Measurements from ENCODE around the gene WDR45B.
"Not testable (repeated sequence)": the region's sequence is repeated elsewhere in the genome, so short reads cannot be mapped to it uniquely, and the experiment has no call there.

WDR45B gene

DNA sequence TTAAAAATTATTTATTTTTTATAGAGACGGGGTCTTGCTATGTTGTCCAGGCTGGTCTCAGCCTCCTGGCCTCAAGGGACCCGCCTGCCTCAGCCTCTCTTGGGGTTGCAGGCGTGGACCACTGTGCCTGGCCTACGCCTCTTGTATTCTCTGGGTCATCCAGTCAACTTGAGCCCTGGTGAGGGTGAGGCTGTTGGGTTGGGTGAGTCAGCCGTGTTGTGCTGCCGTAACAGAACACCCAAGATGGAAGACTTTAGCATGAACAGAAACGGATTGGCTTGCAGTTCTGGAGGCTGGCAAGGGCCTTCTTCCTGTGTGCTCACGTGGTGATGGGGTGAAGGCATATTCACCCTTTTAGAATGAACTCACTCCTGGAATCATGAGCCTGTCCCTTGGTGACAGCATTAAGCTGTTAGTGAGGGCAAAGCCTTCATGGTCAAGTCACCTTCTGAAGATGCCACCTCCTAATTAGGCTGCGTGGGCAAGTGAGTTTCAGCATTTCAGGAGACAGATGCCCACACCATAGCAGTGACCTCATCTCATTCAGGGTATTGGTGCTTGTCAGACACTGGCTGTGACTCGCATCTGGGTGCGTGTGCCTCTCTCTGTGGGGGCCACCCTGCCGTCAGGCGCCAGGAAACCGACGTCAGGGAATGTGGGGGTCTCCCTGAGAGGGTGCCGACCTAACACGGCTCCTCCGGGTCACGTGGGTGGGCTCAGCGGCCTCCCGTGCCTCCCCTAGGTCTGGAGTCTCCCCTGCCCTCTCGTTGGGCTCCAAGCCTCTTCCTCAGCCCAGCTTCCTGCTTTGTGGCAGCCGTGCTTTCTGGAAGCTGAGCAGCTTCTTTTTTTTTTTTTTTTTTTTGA is 49.8 kb downstream of the WDR45B start:
- DNase-seq: no peak

DNA sequence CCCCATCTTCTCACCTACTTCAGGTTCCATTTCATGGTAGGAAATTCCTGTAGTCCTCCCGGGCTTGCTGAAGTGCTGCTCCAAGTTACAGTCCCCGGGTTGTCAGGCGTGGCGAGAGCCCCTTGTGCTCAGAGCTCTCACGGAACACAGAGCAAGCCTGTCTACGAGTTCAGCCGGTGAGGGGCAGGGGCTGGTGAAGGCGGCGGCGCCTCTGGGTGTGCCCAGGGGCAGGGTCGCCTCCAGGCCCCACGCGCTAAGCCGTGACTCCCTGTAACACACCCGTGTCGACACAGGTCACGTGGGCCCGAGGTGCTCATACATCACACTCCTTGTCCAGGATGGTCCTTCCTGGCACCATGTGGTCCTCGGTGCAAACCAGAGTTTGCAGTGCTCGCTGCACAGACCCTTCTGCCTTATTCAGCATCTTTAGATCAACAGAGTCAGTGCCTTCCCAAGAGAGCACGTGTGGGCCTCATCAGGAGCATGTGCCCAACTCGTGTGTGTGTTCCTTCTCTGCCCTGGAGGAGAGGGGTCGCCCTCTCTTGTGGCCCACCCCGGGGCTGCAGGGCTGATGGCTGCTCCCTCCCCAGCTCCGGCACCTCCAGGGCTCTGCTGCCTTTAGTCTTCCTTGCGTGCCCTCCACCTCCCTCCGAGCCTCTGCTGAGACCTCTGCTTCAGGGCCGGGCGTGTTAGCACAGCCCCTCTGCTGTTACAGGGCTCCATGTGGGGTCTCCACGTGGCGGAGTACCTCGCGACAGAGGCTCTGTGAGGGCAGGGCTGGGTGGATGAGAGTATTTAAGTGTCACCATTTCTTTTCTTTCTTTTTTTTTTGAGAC is 51.2 kb downstream of the WDR45B start:
- no peak for DNase-seq

DNA sequence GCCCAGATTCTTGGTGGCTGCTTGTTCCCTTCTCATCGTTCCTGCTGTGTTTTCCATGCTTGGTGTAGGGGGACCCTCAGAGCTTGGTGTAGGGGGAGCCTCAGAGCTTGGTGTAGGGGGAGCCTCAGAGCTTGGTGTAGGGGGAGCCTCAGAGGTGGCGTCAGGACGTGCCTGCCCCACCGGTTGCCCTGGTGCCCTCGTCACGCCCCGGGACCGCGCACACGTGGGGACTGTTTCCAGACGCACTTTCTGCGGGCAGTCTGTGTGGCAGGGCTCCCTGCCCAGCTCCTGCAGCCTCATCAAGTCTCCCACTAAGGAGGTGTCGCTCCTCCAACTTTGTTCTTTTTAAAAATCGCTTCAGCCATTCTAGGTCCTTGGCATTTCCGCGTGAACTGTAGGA is 51.9 kb downstream of the WDR45B start:
- no peak for DNase-seq

DNA sequence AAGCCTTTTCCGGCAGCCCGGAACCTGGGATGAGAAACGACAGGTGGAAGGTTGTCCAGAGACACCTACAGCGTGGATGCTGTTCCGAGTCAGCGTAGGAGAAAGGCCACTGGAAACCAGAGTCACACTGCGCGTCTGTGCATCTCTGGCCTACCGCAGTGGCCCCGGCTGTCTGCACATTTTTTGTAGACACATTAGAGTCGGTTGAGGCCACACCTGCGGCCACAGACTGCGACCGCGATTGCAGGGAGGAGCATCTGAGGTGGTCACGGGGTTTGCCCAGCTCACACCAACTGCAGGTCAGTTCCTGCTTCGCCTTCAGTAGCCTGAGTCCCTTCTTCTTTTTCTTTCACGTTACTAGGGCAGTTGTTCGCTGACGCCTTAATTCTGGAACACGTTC is 52.4 kb downstream of the WDR45B start:
- no peak for DNase-seq

DNA sequence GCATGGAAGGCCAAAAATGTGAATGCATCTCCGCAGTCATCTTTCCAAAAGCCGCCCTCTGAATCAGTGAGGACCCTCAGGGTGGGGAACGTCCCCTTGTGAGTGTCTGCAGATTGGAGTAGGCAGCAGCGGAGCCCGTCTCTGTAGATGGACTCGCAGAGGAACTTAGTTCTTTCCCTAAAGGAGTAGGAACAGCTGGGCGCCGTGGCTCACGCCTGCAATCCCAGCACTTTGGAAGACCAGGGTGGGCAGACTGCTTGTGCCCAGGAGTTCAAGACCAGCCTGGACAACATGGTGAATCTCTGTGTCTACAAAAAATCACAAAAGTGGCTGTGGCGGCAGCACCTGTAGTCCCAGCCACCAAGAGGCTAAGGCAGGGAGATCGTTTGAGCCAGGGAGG is 53.7 kb downstream of the WDR45B start:
- DNase-seq: no peak

DNA sequence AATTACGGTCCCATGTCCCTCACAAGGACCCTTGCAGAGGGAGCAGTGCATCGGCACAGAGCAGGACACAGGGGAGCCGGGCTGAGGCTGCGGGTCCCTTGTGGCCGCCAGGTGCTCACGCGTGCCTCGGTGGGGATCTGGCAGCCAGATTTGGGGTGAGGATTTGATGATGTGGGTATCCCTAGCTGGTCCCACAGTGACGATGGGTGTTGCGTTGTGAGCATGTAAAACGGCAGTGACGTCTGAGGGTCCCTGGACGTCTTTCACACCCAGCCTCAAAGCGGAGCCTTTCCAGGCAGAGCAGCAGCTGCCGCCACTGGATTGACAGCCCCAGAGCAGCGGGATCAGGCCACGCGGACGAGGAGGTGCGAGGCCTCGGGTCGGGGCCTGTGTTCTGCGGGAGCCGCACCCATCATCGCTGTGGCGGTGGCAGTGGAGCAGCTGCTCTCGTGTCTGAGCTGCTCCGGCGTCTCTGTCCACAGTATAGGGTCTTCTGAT is 54.6 kb downstream of the WDR45B start:
- DNase-seq: no peak

DNA sequence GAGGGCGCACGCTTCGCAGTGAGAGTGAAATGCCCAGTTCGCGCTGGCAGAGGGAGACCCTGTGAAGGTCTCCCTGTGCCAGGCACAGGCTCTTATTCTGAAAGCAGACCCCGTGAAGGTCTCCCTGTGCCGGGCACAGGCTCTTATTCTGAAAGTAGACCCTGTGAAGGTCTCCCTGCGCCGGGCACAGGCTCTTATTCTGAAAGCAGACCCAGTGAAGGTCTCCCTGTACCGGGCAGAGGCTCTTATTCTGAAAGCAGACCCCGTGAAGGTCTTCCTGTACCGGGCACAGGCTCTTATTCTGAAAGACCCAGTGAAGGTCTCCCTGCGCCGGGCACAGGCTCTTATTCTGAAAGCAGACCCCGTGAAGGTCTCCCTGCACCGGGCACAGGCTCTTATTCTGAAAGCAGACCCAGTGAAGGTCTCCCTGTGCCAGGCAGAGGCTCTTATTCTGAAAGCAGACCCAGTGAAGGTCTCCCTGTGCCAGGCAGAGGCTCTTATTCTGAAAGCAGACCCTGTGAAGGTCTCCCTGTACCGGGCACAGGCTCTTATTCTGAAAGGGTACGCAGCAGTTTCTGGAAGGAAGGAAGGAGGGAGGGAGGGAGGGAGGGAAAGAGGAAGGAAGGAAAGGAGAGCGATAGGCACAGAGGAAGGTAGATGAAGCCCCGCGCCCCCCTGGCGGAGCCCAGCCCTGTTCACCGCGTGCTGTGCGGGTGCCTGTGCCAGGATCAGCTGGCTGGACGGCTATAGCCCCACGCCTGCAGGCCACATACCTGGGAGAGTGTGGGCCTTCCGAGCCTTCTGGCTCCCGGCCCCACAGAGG is 55.3 kb downstream of the WDR45B start:
- DNase-seq: peak; percentile 79 to 92

DNA sequence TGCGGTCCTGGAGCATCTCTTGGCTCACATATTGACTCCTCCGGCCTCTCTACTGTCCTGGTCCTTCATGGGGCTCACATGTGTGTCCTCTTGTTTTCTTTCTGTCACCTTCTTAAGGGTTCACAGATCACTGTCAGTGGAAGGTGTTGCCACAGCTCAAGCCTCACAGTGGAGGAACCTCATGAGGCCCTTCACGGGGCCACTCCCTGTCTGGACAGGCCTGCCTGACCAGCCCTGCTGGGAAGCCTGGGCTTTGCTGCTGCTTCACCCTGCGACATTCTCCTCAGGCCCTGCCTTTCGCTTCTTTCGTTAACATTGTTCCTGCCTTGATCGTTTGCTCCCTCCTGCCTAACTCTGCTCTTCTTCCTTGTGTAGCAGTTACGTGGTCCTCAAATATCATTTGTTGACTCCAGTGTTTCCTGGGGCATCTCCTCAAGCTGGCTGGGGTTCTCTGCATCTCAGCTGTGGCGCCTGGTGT is 55.9 kb downstream of the WDR45B start:
- DNase-seq: no peak

DNA sequence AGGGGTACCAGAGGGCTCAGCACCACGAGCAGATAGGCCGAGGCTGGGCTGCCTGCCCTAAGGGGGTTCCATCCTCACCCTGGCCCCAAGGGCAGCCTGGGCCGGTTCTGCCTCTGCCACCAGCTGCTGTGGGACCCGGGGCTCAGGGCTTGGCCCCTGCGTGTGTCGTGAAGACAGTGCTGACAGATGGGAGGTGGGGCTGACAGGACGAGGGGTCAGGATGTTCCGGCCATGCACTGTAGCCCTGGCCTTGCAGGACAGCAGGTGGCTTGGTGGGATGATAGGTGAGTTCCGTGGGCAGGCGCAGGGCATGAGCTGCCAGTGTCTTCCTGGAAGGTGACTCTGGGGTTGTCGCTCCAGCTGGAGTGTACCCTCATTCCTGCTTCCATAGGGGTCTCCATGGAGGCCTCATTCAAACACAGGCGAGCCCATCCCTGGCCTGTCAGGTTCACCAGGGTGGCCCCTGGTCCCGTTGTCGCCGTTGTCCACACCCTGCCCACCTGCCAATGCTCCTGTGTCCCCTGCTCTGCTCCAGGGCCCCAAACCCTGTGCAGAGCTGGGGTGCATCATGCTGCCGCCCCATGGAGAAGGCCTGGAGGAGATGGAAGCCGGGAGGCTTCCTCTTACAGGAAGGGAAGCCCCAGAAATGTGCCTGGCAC is 57.2 kb downstream of the WDR45B start:
- DNase-seq: no peak

DNA sequence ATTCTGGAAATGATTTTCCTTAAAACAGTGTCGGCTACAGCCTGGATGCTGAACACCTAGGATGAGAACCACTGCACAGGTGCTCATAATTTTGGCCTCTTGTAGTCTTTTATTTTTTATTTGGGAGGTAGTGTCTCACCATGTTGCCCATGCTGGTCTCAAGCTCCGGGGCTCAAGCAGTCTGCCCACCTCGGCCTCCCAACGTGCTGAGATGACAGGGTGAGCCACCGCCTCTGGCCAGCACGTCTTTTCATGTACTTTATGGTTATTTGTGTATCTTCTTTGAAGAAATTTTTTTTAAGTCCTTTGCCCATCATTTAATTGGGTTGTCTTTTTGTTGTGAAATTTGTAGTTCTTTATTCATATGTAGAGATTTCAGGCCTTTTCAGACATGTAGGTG is 58.0 kb downstream of the WDR45B start:
- no peak for DNase-seq

DNA sequence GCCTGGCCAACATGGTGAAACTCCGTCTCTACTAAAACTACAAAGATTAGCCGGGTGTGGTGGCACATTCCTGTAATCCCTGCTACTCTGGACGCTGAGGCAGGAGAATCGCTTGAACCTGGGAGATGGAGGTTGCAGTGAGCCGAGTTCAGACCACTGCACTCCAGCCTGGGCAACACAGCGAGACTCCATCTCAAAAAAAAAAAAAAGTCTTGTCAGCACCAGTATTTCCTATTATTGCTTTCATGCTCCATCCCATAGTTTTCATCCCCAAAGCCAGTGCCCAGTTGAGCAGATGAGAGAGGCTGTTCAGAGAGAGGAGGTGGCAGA is 58.4 kb downstream of the WDR45B start:
- DNase-seq: no peak

DNA sequence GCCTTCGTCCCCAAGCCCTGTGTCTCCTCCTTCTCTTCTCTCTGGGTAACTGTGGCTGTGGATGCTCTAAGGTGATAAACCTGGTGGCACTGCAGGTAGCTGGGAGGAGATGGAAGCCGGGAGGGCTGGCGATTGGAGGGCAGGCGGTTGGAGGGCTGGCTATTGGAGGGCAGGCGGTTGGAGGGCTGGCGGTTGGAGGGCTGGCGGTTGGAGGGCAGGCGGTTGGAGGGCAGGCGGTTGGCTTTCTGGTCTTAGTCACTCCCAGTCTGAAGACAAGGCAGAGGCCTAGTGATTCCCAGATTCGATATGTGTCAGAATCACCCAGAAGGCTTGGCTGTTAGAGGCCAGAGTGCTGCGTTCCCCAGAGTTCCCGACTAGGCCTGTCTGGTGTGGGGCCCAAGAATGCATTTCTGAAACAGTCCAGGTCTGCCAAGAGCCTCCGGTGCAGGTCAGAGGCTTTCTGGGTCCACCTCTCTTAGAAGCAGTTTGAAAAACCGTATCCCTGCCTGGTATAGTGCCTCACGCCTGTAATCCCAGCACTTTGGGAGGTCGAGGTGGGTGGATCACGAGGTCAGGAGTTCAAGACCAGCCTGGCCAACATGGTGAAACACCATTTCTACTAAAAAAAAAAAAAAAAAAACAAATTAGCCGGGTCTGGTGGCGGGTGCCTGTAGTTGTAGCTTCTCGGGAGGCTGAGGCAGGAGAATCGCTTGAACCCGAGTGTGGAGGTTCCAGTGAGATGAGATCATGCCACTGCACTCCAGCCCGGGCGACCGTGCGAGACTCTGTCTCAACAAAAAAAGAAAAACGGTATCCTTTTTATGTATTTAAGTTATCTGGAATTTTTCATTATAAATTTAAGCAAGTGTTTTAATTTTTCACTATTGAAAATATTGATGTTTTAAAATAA is 59.7 kb downstream of the WDR45B start:
- DNase-seq: no peak

DNA sequence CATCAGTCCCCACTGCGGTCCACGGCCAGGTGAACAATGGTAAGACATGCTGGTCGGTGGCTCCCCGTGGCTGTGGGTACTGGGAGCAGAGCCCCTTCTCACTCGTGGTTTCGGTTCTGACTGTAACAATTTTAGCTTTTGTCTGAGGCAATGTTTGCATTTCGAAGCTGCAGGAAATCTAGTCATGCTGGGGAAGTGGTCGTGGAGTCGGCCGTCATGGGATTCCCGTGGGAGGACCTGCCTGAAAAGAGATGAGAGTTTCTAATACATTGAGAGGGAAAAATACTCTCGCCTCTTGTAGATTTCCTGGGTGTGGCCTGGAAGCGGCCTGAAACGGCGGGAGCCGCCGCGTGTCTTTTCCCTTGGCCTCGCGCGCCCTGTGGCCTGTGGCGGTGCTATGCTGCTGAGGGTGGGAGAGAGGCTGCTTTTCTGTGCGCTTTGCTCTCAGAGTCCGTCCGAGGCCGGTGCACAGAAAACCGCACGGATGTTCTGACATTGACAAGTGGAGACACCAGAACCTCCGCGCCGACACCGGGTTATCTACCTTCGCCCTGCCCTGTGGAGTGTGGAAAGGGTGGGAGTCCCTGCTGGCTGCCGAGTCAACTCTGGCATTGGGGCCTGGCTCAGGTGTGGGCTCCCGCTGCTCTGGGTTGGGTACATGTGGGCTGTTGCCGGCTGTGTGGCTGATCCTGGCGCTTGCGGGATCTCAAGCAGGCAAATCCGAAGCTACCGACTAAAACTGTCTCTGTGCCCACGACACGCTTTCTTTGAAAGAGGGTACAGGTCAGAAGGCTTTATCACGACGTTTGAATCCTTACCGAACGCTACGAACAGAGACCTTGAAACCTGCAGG is 60.8 kb downstream of the WDR45B start:
- no peak for DNase-seq

DNA sequence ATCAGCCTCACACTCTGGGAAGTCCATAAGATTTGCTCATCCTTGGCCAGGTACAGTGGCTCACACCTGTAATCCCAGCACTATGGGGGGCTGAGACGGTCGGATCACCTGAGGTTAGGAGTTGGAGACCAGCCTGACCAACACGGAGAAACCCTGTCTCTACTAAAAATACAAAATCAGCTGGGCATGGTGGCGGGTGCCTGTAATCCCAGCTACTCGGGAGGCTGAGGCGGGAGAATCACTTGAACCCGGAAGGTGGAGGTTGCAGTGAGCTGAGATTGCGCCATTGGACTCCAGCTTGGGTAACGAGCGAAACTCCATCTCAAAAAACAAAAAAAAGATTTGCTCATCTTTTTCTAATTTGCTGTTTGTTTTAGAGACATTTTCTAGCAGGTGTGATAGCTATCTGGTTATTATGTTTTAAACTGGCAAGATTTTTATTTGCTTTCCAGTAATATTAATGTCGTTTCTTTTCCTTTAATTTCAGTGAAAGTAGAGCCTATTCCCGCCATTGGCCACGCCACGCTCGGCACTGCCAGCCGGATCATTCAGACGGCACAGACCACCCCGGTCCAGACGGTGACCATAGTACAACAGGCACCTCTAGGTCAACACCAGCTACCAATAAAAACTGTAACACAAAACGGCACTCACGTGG is 61.5 kb downstream of the WDR45B start:
- no peak for DNase-seq

DNA sequence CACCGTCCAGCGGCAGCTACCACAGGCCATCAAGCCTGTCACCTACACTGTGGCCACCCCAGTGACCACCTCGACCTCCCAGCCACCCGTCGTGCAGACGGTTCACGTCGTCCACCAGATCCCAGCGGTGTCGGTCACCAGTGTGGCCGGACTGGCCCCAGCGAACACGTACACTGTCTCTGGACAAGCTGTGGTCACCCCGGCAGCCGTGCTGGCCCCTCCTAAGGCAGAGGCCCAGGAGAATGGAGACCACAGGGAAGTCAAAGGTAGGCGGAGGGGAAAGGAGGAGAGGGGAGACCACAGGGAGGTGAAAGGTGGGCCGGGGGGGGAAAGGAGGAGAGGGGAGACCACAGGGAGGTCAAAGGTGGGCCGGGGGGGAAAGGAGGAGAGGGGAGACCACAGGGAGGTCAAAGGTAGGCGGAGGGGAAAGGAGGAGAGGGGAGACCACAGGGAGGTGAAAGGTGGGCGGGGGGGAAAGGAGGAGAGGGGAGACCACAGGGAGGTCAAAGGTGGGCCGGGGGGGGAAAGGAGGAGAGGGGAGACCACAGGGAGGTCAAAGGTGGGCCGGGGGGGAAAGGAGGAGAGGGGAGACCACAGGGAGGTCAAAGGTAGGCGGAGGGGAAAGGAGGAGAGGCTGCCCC is 62.2 kb downstream of the WDR45B start:
- DNase-seq: peak in 1 of 2 experiments; percentile 6

DNA sequence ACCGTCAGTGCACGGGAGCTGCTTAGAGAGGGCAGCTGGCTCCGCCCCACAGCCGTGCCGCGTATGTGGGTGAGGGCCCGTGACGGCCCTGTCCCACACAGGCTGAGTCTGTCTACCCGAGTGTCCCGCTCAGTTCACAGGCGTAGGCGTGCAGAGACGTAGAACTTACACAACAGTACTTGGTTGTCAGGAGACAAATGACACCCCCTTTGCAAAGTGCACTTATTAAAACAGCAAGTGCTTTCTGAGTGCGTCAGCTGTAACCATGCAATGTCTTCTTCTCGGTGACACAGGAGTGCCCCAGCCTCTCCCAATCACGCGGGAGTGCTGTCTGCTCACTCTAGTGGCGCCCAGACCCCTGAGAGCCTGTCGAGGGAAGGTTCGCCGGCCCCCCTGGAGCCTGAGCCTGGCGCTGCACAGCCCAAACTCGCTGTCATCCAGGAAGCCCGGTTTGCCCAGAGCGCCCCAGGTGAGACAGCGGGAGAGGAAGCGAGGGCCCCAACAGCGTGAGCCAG is 64.5 kb downstream of the WDR45B start:
- no peak for DNase-seq

DNA sequence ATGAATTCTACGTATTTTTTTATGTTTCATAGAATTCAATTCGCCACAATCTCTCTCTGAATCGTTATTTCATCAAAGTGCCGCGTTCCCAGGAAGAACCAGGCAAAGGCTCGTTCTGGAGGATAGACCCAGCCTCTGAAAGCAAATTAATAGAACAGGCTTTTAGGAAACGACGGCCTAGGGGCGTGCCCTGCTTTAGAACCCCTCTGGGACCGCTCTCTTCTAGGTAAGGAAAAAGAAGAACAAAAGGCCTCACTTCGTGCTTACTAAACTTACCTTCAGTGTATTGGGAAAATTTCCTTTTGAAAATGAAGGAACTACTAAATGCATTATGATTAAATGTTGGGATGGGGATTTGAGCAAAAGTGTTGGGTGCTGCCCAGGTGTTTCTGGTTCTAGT is 65.5 kb downstream of the WDR45B start:
- no peak for DNase-seq

DNA sequence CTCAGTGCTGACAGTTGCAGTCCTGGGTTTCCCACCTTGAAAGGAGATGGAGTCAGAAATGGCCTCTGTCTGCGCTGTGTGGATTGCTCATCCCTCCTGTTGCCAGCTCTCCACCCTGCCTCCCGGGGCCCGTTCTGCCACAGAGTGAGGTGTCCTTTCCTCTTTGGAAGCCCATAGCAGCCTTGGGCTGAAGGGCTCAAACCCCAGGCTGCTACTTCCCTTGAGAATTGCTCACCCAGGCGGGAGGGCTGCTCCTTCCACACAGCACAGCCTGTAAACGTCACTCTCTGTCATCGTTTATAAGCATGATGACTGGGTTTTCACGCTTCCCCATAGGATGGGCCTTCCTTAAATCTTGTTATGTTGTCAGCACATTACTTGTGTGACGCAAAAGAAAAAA is 66.0 kb downstream of the WDR45B start:
- DNase-seq: no peak

DNA sequence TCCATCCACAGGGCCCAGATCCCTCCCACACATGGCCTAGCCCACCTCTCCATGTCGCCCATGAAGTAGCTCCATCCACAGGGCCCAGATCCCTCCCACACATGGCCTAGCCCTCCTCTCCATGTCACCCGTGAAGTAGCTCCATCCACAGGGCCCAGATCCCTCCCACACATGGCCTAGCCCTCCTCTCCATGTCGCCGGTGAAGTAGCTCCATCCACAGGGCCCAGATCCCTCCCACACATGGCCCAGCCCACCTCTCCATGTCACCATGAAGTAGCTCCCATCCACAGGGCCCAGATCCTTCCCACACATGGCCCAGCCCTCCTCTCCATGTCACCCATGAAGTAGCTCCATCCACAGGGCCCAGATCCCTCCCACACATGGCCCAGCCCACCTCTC is 68.3 kb downstream of the WDR45B start:
- not testable (repeated sequence) for DNase-seq
